Esophagus squamous epithelium (tissue), 5 donors: ENCODE results near the gene LPAR5. TPM values are rescaled to one million over a fixed set of nuclear protein-coding genes. Genes with fewer than 3 reads are reported as not detected.

Source experiments
- DNase-seq: peaks from one replicate; lab custom pipeline; 2025; lab: John Stamatoyannopoulos, UW
- H3K27ac ChIP-seq, 4 donors: fragments of 200-600 bp; sonication (generic); one replicate each; pipeline ENCODE4 v1.5.1; 2016 to 2019; ENCODE audit warnings: mild to moderate bottlenecking in 1 of 4
- H3K27me3 ChIP-seq, 4 donors: fragments of 200-600 bp; sonication (generic); 1 replicate in 3 of 4; 2 replicates in 1 of 4; pipeline versions ENCODE4 v1.5.1 to v1.6.0; 2017 to 2021; ENCODE audit warnings: antibody characterized with exemption in 1 of 4
- H3K36me3 ChIP-seq, 3 donors: fragments of 200-600 bp; sonication (generic); one replicate each; pipeline ENCODE4 v1.5.1; 2016 to 2019
- H3K4me1 ChIP-seq, 3 donors: fragments of 200-600 bp; sonication (generic); one replicate each; pipeline ENCODE4 v1.5.1; 2017 to 2019
- H3K4me3 ChIP-seq, 4 donors: fragments of 200-600 bp; sonication (generic); 1 replicate in 3 of 4; 2 replicates in 1 of 4; pipeline ENCODE4 v1.5.1; 2016 to 2019; ENCODE audit warnings: mild to moderate bottlenecking in 2 of 4, moderate library complexity in 1 of 4
- H3K9me3 ChIP-seq, 3 donors: fragments of 200-600 bp; sonication (generic); one replicate each; pipeline ENCODE4 v1.5.1; 2016 to 2019
- POLR2A ChIP-seq, 4 donors: fragments of 450-650 bp; IDR thresholded peaks; one replicate each; pipeline ENCODE4 v1.6.1; 2017; ENCODE audit warnings: antibody characterized with exemption in 4 of 4, mild to moderate bottlenecking in 4 of 4, moderate library complexity in 3 of 4
- WGBS, 2 donors: methylation state at CpG; one replicate each; pipeline ENCODE4 v1.1.5; 2018; 5-methylcytosine and 5-hydroxymethylcytosine counted together
- intact Hi-C: fragments of 100-400 bp; cut with DNase I; formaldehyde crosslinking; loops from one replicate; pipeline ENCODE4 v1.15.0; 2022
- total RNA-seq, 4 donors: library from RNA; depleted of rRNA; stranded (reverse); fragments of >200 nt; gene quantifications; one replicate each; pipeline ENCODE4 v1.1.0, GENCODE V29; 2016
- TF ChIP-seq, protein P1 (sequence below), 6 experiments: fragments of 450-650 bp in 4 of 6; fragments of 200-600 bp in 2 of 6; sonication (generic) in 2 of 6; IDR thresholded peaks; one replicate each; pipeline ENCODE4 v1.5.1; 2016 to 2019; ENCODE audit warnings: antibody characterized with exemption in 6 of 6, mild to moderate bottlenecking in 4 of 6, moderate library complexity in 4 of 6
- donor health status: DM: yes; HTN: yes; CAD: no.

The LPAR5 gene
- total RNA-seq, 4 donors from 2014 or later = 12.8 to 46.0 (median 17.4) TPM

DNA sequence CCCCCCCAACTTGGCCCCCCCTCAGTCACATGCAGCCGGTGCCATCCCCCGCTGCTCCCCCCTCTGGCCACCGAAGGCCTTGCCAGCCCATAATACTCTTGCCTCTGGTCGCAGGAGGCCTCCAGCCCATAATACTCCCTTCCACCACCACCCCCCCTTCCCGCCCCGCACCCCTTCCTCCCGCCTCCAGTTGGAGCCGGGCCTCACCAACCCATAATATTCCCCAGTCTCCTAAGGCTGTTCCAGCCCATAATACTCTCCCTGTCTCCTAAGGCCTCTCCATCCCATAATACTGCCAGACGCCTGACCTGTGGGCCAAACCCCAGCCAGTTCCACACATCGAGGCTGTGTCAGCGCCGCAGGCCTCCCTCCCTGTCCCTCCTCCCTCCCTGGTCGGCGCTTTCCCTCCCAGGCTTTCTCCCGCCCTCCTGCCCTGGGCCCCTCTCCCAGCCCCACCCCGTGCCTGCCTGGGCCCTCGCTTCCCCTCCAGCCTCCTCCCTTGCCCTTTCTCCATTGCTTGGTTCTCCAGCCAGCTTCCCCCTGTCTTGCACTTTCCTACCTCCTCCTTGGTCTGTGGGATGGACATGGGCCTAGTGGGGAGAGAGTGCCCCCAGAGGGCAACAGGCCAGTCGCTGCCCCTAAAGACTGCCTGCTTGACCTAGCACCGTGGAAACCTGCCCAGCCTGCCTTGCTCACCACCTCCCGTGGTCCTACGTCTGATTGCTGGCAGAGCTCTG is 21.8 kb downstream of the LPAR5 start:
- TF ChIP-seq, protein P1, sequence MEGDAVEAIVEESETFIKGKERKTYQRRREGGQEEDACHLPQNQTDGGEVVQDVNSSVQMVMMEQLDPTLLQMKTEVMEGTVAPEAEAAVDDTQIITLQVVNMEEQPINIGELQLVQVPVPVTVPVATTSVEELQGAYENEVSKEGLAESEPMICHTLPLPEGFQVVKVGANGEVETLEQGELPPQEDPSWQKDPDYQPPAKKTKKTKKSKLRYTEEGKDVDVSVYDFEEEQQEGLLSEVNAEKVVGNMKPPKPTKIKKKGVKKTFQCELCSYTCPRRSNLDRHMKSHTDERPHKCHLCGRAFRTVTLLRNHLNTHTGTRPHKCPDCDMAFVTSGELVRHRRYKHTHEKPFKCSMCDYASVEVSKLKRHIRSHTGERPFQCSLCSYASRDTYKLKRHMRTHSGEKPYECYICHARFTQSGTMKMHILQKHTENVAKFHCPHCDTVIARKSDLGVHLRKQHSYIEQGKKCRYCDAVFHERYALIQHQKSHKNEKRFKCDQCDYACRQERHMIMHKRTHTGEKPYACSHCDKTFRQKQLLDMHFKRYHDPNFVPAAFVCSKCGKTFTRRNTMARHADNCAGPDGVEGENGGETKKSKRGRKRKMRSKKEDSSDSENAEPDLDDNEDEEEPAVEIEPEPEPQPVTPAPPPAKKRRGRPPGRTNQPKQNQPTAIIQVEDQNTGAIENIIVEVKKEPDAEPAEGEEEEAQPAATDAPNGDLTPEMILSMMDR (IDR thresholded peaks at IDR 0.05) = peak in 2 of 6 experiments; percentile 3 to 5
- TF ChIP-seq POLR2A (IDR thresholded peaks at IDR 0.05) = peak in 1 of 4 donors; percentile 12
- no peaks in the 10 kb centered on the region for H3K27me3 ChIP-seq
- H3K9me3 ChIP-seq = no peaks in the 10 kb centered on the region
- H3K36me3 ChIP-seq = no peaks in the 10 kb centered on the region
- H3K27ac ChIP-seq = peak overlapping the region; percentile 81 to 97 (median 94)
- DNase-seq = peak; percentile 81
- WGBS, 2 donors = 6 to 7% methylated on average over 11 to 19 of the region's 21 CpGs
- H3K4me3 ChIP-seq = peak overlapping the region in 2 of 4 donors; percentile 19 to 57
- intact Hi-C loops = loop anchor here (10.0 kb wide), 1 partner anchor 51 kb away; the partner anchor contains the start of gene ING4
- peaks cover 26 to 38% (median 30%) of the 10 kb centered on the region in 3 donors for H3K4me1 ChIP-seq

DNA sequence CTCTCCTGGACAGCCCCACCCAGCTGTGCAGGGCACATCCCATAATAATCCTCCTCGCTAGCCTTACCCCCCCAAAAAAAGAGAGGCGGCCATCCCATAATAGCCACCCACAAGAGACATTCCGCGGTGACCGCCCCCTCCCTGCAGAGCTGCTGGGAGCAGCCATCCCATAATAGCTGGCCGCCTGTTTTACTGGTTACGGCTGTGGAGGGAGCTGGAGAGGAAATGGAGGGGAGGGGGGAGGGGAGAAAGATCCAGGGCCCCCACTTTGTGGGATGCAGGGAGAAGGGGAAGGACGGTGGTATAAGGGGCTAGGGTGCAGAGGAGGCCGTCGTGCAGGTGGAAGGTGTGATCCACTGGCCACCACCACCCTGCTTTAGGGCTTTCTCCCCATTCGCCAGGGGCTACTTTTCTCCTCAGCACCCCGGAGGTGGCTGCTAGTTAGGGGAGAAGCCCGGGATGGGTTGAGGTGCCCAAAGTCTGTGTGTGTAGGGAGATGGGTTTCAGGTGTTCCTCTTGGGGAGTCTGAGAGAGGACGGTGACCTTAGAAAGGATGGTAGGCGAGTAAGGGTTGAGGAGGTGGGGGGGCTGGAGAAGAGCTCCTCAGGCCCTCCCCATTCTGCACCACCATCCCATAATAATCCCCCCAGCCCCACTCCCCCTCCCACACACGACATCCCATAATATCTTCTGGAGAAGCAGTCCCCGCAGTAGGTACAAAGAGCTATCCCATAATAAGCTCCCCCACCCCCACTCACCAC is 22.6 kb downstream of the LPAR5 start:
- intact Hi-C loops = loop anchor here (10.0 kb wide), 1 partner anchor 52 kb away; the partner anchor contains the start of gene ING4
- TF ChIP-seq POLR2A (IDR thresholded peaks at IDR 0.05) = no peak
- TF ChIP-seq, protein P1 (IDR thresholded peaks at IDR 0.05) = no peak
- H3K27me3 ChIP-seq = no peaks in the 10 kb centered on the region
- H3K9me3 ChIP-seq = no peaks in the 10 kb centered on the region
- peak overlapping the region in 3 of 4 donors; percentile 28 to 57 (median 31) for H3K4me3 ChIP-seq
- H3K36me3 ChIP-seq = no peaks in the 10 kb centered on the region
- H3K4me1 ChIP-seq = peaks cover 26 to 42% (median 30%) of the 10 kb centered on the region in 3 donors
- H3K27ac ChIP-seq = peak overlapping the region; percentile 81 to 97 (median 94)
- 3 to 19% methylated on average over 9 to 11 of the region's 17 CpGs for WGBS, 2 donors
- no peak for DNase-seq

DNA sequence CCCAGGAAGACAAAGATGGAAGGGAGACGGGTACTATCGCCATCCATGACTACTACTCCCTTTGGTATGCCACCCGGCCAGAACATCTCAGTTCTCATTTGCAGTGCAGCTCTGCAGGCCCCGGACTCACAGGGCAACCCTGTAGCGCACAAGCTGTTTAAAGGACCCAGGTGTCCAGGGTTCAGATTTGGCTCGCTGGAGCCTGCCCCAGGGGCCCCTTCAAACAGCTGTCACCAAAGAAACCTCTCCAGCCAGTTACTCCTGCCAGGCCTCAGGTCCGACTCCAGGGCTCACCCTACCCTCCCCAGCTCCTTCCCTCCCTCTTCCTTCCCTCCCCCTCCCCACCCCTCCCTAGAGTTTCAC is 23.1 kb downstream of the LPAR5 start:
- DNase-seq = no peak
- 22 to 25% methylated on average over 5 to 7 of the region's 7 CpGs for WGBS, 2 donors
- H3K9me3 ChIP-seq = no peaks in the 10 kb centered on the region
- peak overlapping the region in 3 of 4 donors; percentile 28 to 57 (median 31) for H3K4me3 ChIP-seq
- no peaks in the 10 kb centered on the region for H3K36me3 ChIP-seq
- TF ChIP-seq, protein P1 (IDR thresholded peaks at IDR 0.05) = no peak
- no peak for TF ChIP-seq POLR2A (IDR thresholded peaks at IDR 0.05)
- peak overlapping the region; percentile 81 to 97 (median 94) for H3K27ac ChIP-seq
- peaks cover 31 to 48% (median 35%) of the 10 kb centered on the region in 3 donors for H3K4me1 ChIP-seq
- no peaks in the 10 kb centered on the region for H3K27me3 ChIP-seq
- intact Hi-C loops = loop anchor here (10.0 kb wide), 1 partner anchor 52 kb away; the partner anchor contains the start of gene ING4

DNA sequence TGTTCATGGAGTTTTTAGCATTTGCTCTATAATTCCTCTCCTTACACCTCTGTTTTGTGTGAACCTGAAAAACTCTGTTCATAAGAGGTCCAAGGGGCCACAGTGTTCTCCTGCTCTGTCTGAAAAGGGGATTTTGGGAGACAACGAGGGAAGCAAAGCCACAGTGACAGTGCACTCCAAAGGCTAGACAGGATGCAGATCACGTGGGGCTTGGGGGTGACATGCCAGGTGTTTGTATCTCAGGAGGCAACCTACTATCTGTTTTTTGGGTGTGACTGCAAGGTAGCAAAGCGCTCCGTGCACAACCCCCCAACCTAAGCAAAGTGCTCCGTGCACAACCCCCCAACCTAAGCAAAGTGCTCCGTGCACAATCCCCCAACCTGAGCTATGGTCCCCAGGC is 23.5 kb downstream of the LPAR5 start:
- Histone ChIP-seq H3K9me3 (no peaks in the 10 kb centered on the region), H3K4me1 (peaks cover 31 to 49% (median 36%) of the 10 kb centered on the region in 3 donors), H3K27ac (peak overlapping the region; percentile 81 to 97 (median 94)), H3K4me3 (peak overlapping the region in 1 of 4 donors; percentile 57), H3K27me3 (no peaks in the 10 kb centered on the region), H3K36me3 (no peaks in the 10 kb centered on the region)
- intact Hi-C loops = loop anchor here (10.0 kb wide), 1 partner anchor 53 kb away; the partner anchor contains the start of gene ING4
- TF ChIP-seq POLR2A (IDR thresholded peaks at IDR 0.05) = no peak
- TF ChIP-seq, protein P1 (IDR thresholded peaks at IDR 0.05) = no peak
- no peak for DNase-seq
- WGBS, 2 donors = 47 to 60% methylated on average over 1 to 5 of the region's 6 CpGs
